ENCODE measurements around the gene CUX1.

Gene CUX1

DNA sequence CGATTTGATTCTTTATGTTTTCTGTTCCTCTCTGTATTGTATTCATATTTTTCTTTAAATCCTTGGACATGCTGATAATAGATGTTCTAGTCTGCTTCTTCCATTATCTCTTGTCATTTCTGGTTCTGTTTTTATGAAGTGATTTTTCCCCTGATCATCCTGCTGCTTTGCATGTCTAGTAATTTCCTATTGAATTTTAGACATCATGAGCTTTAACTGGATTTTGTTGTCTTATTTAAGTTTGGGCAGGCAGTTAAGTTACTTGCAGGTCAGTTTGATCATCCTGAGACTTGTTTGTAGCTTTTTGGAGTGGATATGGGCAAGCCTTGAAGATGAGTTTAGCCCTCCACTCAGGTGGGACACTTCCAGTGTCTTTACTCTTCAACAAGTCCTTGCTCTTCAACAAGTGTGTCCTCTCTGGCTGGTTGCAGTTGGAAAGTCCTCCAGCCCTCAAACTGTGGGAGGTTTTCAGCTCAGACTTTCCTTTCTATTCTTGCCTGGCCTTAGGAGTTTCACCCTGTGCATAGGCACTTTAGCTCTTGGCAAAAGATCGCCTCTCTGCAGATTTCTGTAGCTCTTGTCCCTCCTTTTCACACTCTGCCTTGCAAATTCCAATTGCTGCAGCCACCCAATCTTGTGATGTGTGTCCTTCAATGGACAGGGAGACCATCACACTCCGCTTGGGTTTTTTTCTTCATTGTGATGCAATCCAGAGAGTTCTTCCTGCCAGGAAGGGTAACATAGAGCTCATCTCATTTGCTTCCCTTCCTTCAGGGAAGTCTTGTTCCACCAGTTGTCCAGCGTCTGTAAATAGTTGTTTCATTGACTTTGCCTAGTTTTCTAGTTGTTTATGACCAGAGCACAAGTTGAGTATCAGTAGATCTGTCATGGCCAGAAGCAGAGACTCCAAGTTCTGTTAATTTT, 272.0 kb downstream of the CUX1 start:
- in situ Hi-C loops (cut with MboI; ENCODE audit: low sequenced_read_pairs), result no loop called here

DNA sequence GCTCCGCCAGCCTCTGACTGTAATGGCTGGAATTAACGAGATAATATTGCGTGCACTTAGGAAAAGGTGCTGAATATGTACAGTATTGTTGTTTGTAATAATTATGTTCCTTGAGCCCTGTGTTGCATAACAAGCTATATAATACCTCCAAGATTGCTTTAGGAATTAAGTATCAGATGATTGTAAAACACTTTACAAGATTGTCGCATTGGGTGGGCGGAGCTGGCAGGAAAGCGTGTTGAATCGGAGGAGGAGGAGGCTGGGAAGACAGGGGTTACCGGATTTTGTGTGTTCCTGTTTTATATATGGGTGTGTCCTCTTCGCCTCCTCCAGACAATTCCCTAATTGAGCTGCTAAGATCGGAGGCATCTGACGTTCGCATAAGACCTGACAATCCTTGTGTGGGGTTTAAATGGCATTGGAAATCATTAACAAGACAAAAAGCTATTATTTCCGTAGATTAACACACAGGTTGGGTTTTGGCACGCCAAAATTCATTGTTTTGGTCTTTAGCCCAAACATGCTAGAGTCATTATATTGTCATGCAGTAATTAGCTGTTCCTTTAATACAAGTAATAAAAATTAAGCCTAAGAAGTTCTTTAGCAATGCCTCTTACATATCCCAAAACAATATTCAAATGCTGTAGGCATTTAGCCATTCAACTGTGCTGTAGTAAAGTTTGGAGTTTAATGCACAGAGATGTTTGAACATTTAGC, 276.3 kb downstream of the CUX1 start:
- in situ Hi-C loops (cut with MboI; ENCODE audit: low sequenced_read_pairs), result no loop called here

DNA sequence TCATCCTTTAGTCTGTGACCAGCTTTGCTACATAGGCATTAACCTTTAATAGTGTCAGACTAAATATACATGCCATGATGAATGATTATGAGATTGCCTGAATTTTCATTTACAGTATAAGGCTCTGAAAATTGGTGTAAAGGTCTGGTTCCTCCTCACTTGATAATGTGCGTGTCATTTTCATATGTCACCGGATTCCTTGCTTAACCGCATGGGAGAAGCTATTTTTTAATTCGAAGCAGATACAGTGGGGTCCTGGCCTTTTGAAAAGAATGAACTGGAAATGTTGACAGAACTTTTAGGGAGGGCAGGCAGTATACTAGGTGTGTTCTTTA, 276.9 kb downstream of the CUX1 start:
- in situ Hi-C loops (cut with MboI; ENCODE audit: low sequenced_read_pairs), result no loop called here

DNA sequence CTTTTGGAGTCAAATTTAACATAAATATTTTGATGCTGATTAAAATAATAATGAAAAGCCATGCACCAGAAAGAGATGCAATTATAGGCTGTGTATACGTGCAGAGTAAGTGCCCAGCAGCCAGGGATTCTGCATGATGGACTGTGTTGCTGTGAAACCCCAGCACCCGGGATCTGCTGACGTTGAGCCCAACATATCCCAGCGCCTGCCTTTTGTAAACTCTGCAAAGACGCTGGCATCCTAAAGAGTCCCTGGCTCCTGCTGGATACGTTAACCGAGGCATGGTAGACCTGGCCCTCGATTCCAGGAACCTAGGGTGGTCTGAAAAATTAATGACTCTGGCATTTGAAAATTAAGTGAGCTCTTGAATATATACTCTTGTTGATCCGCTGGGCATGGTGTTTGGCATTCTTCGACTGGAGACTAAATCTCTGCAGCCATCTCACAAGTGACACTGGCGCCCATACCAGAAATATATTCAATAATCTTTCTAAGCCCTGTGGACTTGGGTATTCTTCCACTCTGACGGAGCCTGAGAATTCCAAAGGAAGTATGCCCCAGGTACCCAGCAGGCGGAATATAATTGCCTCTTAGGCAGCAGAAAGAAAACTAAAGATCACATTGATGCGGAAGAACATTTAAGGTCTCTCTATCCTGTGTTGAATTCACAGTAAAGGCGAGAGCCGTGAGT, 278.0 kb downstream of the CUX1 start:
- in situ Hi-C loops (cut with MboI; ENCODE audit: low sequenced_read_pairs), result no loop called here

DNA sequence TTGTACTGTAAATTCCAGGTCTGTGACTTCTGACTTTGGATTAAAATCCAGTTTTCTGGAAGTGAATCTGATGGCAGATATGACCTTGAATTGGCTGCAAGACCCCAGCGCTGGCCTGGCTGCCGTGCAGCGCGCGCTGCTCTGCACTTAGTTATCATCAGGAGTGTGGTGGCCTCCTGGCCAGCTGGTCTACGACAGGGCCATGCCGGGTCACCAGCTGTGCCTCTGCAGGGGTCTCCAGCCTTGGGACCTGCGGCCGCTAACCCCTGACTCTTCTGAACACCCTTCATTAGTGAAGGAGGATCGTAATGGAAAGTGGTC, 278.5 kb downstream of the CUX1 start:
- in situ Hi-C loops (cut with MboI; ENCODE audit: low sequenced_read_pairs), result no loop called here

DNA sequence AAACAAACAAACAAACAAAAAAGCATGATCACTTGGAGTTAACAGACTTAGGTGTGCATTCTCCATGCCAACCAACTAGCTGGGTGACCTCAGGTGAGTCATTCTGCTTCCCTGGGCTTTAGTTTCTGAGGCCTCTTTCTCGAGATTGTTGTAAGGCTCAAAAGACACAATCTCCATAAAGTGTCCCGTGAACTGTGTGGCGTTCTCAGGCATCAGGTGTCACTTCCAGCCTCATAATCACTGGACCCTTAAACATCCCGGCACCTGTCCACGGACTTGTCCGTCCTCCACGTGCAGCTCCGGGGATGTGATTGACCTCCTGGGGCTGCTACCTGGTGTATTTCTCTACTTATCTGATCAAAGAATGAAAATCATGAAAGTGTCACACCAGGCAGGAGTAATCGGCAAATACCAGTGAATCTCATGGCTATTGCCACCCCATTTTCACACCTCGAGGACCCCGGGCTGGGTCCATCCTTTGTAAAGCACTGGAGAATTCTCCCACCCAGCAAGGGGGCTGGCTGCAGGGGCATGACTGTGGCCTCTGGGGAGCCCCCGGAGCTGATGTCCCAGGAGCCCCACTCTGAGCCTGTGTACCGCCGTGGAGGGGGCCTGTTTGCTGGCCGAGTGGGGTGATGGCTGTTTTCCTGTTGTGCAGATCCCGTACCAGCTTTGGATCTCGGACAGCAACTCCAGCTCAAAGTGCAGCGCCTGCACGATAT, 279.4 kb downstream of the CUX1 start:
- in situ Hi-C loops (cut with MboI; ENCODE audit: low sequenced_read_pairs), result no loop called here

DNA sequence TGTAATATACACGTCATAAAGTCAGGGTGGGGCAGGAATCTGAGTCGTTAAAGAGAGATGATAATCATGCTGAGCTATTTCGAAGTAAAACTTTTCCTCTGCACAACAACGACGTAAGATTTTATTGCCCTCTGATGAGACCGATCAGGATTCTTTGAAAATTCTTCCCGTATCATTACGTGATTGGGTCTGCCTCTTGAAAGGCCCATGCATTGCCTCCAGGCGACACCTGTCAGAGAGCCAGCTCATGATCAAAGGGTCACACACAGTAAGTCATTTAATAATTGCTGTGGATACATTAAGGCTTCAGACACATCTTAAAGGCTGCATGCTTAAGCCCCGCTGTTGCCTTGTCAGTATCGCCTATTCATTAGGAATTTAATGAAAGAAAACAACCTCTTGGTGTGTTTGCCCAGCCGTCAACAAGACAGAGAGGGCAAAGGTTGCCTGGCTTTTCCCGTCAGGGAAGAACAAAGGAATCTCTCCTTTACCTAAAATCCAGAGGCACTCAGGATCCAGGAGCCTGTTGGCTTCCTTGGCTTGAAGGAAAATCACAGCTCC, 280.3 kb downstream of the CUX1 start:
- in situ Hi-C loops (cut with MboI; ENCODE audit: low sequenced_read_pairs), result no loop called here

DNA sequence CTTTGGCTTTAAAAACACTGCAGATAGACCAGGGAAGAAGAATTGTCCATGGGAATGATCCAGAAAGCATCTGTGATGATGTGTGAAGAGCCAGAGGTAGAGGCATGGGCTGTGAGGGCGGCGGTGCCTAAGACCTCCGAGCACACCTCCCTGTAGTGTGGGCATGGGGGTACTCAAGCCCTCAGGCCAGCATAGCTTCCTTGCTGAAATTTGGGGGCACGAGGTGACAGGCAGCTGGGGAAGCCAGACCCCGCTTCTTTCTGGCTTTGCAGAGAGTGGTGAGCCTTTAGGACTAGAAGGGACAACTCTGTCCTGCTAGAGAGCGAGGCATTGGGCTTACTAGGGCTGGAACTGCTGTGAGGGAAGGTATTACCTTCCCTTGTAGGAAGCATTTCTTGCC, 281.6 kb downstream of the CUX1 start:
- in situ Hi-C loops (cut with MboI; ENCODE audit: low sequenced_read_pairs), result no loop called here

DNA sequence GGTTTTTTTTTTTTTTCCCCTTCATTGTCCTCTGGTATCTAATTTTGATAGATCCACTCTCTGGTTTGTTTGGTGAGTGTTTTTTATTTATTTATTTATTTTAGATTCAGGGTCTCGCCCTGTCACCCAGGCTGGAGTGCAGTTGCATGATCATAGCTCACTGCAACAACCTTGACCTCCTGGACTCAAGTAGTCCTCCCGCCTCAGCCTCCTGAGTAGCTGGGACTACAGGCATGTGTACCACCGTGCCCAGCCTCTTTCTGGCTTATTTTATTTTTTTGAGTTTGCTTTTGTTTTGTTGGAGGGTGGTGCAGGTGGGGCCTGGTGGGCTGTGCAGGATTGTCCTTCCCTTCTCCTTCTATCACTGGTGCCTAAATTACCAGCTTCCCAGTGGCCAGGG, 282.0 kb downstream of the CUX1 start:
- in situ Hi-C loops (cut with MboI; ENCODE audit: low sequenced_read_pairs), result no loop called here

DNA sequence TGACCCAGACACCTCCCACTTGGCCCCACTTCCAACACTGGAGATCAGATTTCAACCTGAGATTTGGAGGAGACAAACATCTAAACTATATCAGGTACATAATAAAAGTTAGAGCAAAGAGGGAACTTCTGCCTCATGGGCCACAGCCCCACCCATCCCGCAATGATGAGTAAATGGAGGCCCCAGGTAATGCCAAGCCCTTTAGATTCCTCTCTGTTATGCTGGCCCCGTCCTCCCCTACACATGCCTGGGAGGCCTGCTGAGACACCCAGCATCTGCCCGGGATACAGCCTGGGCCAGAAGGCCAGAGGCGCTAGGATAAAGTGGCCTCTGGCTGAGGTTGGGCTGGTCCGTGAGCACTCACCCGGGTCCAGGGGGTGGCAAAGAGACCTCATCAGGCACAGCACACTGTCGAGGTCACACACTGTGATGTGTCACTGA, 283.7 kb downstream of the CUX1 start:
- in situ Hi-C loops (cut with MboI; ENCODE audit: low sequenced_read_pairs), result no loop called here

DNA sequence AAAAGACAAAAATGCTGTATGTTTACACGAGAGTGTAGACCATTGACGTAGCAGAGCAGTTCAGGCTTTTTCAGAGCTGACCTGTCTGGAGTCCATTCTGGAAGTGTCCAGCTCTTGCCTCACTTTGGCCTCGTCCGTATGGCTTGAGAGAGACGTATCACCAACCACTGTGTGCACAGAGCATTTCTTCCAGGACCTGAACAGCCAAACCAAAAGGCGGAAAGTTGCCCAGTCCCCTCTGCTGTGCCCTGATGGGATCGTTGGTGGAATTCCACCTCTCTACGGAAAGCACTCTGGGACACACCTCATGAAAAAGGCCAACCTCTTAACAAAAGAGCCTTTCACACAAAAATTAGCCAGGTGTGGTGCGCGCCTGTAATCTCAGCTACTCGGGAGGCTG, 284.5 kb downstream of the CUX1 start:
- in situ Hi-C loops (cut with MboI; ENCODE audit: low sequenced_read_pairs), result no loop called here

DNA sequence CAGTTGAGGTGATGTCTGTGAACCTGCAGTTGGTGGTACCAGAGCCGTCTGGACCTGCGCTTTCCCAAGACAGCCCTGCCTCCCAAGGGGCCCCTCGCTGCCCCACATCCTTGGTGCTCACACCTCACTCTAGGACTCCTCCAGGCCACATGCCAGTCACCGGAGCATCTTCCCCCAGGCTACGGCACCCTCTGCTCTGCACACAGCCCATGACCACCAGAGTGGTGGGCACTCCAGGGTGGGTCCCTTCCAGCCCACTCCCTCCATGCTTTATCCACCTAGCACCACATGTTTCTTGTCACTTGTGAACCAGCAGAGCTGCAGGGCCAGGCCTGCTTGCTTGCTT, 285.6 kb downstream of the CUX1 start:
- in situ Hi-C loops (cut with MboI; ENCODE audit: low sequenced_read_pairs), result no loop called here

DNA sequence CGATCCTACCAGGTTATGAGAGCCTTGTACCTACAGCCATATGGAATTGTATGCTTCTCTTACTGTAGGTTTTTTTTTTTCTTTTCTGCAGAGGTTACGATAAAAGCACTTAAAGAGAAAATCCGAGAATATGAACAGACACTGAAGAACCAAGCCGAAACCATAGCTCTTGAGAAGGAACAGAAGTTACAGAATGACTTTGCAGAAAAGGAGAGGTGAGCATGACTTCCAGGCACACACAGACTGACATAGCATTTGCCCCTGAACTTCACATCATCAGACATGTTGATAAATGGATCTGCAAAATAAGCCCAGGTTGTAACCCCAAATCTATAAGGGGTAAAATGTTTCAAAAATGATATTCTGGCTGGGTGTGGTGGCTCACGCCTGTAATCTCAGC, 286.8 kb downstream of the CUX1 start:
- in situ Hi-C loops (cut with MboI; ENCODE audit: low sequenced_read_pairs), result no loop called here

DNA sequence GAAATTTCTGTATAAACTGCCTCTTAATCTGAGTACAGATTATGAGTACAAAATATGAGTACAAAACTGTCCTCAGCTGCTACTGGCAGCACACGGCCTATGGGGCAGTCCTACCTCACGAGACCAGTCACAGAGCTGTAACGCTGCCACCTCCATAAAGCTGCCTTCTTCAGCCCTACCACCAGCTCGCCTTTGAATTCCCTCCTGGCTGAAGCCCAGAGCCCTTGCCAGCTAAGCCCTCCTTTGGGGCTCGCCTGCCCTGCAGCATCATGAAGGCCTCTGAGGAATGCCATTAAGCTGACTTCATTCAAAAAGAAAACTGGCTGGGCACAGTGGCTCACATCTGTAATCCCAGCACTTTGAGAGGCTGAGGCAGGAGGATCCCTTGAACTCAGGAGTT, 289.2 kb downstream of the CUX1 start:
- in situ Hi-C loops (cut with MboI; ENCODE audit: low sequenced_read_pairs), result no loop called here

DNA sequence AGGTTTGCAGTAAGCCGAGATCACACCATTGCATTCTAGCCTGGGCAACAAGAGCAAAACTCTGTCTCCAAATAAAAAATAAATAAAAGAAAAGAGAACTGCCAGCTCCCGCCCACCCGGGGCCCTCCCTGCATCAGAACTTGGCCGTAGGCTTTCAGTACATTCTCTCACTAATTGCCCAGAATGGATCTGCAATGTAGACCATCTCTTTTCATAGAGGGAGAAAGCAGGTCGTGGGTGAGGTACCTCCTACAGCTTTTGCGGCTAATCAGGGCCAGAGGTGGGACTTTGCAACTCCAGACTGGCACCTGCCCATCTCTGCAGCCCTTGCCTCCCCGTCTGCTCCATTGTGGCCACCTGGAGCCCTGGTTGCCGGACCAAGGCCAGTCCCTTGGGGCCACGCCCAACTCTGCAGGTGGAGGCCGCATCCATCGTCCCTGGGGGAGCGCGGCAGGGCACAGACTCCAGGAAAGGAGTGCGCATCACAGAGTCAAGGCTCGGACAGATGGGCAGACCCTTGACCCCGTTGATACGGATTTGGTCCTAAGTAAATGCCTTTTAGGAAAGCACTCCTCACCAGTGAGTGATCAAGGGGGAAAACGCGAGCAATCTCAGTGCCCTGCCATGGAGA, 290.2 kb downstream of the CUX1 start:
- in situ Hi-C loops (cut with MboI; ENCODE audit: low sequenced_read_pairs), result no loop called here

DNA sequence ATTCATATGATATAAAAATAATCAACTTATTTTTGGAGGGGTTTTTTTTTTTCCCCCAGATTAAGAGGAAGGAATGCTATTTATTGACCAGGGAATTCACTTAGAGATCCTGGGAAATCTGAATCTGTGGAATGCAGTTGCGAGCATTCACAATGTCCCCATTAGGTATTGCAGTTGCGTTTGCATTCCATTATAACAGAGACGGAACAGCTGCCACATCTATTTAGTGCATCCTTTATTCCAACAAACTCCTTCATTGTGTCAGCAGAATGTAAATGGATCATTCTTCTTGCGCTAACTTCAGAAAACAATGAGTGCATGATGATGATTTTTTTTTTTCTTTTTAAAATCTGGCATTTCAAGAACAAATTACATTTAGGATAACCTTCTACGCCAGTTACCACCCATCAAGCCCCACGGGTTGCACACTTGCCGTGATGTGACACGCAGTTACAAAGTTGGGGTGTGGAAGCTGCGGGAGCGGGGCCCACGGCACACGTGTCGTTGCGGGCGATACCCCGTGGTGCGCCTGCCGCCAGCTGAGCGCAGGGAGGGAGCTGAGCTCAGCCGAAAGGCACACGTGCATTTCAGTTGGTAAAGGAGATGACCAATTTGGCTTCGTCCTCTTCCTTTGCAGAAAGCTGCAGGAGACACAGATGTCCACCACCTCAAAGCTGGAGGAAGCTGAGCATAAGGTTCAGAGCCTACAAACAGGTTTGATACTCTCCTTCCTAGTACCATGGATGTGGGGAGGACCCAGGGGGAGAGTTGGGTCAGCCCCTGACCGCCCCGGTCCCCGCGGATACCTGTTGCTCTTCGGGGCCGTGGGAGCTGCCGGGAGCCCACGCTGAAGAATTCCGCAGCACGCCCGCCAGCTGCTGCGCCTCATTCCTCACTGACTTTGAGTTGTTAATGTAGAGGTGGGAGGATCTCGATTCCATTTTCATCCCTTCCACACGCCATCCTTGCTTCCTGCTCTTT, 293.9 kb downstream of the CUX1 start:
- in situ Hi-C loops (cut with MboI; ENCODE audit: low sequenced_read_pairs), result no loop called here

DNA sequence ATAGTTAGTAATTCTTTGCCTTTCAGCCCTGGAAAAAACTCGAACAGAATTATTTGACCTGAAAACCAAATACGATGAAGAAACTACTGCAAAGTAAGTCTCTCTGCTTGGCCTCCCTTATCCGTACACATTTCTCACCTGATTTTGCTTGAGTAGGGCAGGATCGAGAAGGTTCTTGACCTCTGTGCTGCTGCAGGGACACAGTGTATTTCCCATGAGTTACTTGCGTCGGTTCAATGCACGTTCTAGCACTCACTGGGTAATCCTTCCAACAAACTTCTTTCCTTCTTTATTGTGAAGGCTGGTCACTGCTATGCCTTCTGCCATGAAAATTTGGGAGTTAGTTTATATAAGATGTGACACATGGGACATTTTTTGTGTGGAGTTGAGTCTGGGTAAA, 297.8 kb downstream of the CUX1 start:
- in situ Hi-C loops (cut with MboI; ENCODE audit: low sequenced_read_pairs), result no loop called here

DNA sequence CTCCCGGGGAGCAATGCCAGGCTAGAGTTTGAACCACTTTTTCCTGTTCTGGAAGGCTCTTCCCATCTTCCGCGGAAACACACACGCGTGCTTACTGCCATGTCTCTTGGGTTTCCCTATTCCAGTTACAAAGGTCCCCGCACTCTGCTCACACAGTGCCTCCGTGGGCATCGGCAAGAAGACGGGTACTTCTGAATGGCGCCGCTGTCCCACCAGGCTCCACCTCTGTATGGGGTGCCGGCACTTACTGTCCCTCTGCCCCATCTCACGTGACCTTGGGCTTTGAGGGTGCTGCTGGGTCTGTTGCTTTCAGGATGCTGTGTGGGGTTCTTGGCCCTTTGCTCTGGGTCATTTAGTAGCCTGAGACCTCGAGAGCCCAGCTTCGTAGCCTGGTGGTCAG, 298.5 kb downstream of the CUX1 start:
- in situ Hi-C loops (cut with MboI; ENCODE audit: low sequenced_read_pairs), result no loop called here

DNA sequence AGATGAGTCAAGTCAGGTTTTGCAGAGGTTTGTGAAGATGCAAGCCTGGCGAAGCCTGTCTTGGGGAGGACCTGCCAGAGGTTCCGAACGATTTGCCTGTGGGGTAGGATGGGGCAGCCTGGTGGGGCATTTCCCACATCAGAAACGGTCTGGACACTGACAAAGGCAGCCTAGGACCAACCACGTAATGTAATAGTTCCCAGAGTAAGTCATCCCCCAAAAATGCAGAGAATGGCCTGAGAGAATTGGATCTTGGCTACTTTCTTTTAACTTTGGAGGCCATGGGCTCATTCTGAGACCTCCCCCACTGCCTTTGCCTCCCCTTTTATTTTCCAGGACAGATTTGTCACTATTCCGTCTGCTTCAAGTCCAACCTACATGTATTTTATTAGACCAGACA, 300.3 kb downstream of the CUX1 start:
- in situ Hi-C loops (cut with MboI; ENCODE audit: low sequenced_read_pairs), result no loop called here

Data from hTERT RPE-1 (cell line).